GM12864 (cell line): ENCODE data around the gene MAP1LC3A.

Experiments
- DNase-seq: peaks from one replicate; pipeline ENCODE4 v3.0.0-alpha.2; 2011; ENCODE audit warnings: low read depth
- H3K4me3 ChIP-seq: 2 replicates; pipeline ENCODE4 v1.5.1; 2011; ENCODE audit warnings: mild to moderate bottlenecking, low read depth, low read length, control low read depth
- TF ChIP-seq, protein P1 (sequence below): IDR thresholded peaks from 2 replicates; pipeline ENCODE4 v1.5.1; 2011; ENCODE audit warnings: low read depth, mild to moderate bottlenecking, moderate library complexity, low read length, control low read depth, inconsistent platforms; ENCODE audit errors: missing control alignments

Gene MAP1LC3A

DNA sequence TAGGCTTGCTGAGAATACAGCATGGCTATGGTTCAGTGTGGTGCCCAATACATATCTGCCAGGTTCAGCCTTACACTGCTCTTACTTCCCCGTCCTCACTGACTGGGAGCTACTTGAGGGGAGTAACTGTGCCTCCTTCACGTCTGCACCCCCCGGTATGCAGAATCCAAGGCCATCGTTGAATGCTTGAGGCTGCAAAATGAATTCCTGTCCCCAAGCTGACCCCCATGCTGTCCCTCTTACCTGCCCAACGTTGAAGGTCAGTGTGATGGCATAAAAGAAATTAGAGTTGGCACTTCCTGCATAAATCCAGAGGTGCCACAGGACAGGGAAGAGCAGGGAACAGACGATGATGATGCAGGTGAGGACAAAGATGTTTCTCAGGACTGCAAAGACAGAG is 16.3 kb downstream of the MAP1LC3A start:
- TF ChIP-seq, protein P1, sequence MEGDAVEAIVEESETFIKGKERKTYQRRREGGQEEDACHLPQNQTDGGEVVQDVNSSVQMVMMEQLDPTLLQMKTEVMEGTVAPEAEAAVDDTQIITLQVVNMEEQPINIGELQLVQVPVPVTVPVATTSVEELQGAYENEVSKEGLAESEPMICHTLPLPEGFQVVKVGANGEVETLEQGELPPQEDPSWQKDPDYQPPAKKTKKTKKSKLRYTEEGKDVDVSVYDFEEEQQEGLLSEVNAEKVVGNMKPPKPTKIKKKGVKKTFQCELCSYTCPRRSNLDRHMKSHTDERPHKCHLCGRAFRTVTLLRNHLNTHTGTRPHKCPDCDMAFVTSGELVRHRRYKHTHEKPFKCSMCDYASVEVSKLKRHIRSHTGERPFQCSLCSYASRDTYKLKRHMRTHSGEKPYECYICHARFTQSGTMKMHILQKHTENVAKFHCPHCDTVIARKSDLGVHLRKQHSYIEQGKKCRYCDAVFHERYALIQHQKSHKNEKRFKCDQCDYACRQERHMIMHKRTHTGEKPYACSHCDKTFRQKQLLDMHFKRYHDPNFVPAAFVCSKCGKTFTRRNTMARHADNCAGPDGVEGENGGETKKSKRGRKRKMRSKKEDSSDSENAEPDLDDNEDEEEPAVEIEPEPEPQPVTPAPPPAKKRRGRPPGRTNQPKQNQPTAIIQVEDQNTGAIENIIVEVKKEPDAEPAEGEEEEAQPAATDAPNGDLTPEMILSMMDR: no peak
- no peak for DNase-seq
- H3K4me3 ChIP-seq: no peak overlapping the region

DNA sequence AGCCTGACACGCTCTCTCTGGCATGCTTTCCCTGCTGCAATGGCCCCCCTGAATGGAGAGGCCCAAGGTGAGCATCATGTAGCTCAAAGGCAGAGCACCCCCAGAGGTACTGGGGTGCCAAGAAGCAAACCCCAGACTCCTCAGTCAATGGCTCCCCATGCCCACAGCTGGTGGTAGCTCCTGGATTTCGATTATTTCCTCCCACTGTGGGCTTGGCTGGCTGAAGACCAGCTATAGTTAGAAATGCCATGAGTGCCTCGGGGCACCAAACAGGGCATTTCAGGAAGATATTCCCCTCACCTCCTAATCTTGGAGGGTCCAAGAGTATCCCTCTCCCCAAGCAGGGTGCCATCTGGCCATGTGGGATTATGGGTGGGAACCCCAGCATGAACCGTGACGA is 16.8 kb downstream of the MAP1LC3A start:
- DNase-seq: no peak
- TF ChIP-seq, protein P1: no peak
- no peak overlapping the region for H3K4me3 ChIP-seq

DNA sequence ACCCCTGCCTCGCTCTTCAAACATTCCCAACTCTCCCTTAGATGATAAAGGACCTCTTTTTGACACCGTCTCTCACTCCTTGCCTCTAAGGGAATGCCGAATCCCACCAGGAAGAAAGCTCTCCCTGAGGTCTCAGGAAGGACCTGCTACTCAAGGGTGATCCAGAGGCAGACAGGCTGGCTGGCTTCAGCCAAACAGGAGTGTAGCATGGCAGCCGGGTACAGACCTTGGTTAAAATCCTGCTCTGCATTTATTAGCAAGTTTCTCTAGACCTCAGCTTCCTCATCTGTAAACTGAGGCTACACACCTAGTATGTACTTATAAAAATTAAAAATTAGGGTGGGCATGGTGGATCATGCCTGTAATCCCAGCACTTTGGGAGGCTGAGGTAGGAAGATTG is 17.2 kb downstream of the MAP1LC3A start:
- TF ChIP-seq, protein P1: no peak
- no peak for DNase-seq
- no peak overlapping the region for H3K4me3 ChIP-seq

DNA sequence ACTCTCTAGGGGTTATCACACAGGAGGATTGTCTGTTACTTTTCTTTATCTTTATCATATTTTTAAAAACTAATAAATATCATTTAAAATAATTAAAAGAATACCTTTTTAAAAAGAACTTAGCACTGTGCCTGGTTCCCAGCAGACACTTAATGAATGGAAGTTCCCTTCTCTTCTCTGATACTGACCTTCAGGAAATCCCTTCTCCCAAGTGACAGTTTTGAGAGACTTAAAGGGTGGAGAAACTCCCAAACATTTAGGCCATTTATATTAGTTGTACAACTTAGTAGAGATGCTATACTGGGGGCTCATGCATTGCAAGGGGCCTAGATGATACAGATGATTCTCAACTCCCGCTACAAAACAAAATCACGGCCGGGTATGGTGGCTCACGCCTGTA is 18.5 kb downstream of the MAP1LC3A start:
- DNase-seq: no peak
- TF ChIP-seq, protein P1: no peak
- no peak overlapping the region for H3K4me3 ChIP-seq

DNA sequence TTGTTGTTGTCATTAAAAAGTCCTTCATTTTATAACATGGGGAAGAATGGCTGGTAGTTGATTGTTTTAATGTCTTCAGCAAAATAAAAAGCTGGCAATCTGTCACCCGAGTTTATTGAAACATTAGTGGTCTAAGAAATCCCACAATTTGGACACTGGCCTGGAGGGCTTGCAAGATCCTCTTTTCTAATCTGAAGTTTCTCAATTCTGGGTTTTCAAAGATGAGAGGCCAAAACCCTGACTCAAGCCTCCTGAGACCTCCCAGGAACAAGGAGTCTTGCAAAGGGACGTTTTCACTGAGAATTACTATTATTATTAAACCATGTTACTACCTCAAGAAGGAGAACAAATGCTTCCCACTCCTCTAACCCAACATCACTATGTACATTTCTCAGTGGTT is 19.5 kb downstream of the MAP1LC3A start:
- TF ChIP-seq, protein P1: no peak

DNA sequence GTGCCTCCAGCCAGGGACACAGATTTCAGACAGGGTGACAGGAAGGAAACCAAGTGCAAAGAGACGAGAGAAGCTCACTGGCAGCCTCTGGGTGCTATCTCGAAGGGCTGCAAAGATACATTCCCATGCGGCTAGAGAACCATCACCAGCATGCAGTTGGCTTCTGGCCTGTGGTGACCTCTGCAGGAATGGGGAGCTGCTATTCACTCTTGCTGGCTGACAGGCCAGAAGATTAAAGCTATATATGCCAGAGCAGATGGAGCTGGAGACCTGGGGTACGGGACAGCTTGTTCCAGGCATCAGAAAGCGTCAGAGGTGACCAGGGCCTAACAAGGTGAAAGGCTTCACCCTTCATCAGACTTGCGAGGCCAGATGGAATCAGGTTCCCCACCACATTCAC is 20.0 kb downstream of the MAP1LC3A start:
- DNase-seq: no peak
- H3K4me3 ChIP-seq: no peak overlapping the region
- TF ChIP-seq, protein P1: no peak

More for the DNA sequence above, 19.5 kb downstream of the MAP1LC3A start:
- no peak for DNase-seq
- no peak overlapping the region for H3K4me3 ChIP-seq

DNA sequence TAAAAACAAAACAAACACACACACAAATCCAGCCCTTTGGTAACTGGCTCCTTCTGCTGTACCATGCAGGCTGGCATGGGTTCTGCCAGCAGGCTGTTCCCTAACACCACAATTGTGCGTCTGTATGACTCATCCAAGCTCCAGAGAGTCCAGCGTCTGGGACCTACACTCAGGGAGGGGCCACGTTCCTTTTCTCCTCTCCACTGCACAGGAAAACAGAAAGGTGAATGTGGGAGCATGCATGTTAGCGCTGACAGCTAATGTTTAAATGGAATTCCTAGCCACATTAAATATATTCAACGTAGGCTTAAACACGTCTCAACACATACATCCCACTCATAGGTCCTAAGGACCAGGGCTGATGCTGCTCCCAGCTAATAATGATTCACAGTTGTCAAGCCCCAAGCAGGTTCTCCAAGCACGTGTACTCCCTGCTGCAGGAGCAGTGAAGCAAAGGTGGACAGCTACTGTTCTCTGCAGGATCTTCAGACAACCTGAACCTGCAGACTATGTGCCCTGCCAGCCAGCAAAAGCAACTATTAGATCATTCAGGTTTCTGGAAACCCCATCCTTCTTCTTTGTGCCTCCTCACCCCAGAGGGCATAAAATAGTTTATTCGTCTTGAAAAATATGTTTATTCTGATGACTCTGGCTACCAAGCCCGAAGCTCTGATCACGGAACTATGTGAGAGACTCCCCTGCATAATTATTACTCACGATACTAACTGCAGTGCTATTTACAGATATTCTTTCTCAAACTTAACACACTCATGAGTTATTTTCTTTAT is 20.9 kb downstream of the MAP1LC3A start:
- TF ChIP-seq, protein P1: no peak
- DNase-seq: no peak
- H3K4me3 ChIP-seq: no peak overlapping the region
